ENCODE data around the gene SLC1A2.

SLC1A2 gene

GRCh38 chr11:35293699-35294098 is 125.7 kb downstream of the SLC1A2 start:
- DNase-seq = no peak

GRCh38 chr11:35293035-35293434 is 126.3 kb downstream of the SLC1A2 start:
- DNase-seq = no peak

GRCh38 chr11:35292279-35292678 is 127.1 kb downstream of the SLC1A2 start:
- no peak for DNase-seq

GRCh38 chr11:35290876-35291275 is 128.5 kb downstream of the SLC1A2 start:
- DNase-seq = no peak

- no peak for DNase-seq
Observed at GRCh38 chr11:35289821-35290220, 129.5 kb downstream of the SLC1A2 start.

- DNase-seq = no peak
Observed at GRCh38 chr11:35288817-35289541, 130.4 kb downstream of the SLC1A2 start.

GRCh38 chr11:35288309-35288708 is 131.0 kb downstream of the SLC1A2 start:
- DNase-seq = no peak

GRCh38 chr11:35287344-35287890 is 131.9 kb downstream of the SLC1A2 start:
- DNase-seq = no peak

- DNase-seq = no peak
Observed at GRCh38 chr11:35286126-35286525, 133.2 kb downstream of the SLC1A2 start.

- DNase-seq = no peak
Observed at GRCh38 chr11:35285471-35285870, 133.9 kb downstream of the SLC1A2 start.

GRCh38 chr11:35282221-35282882 is 137.0 kb downstream of the SLC1A2 start:
- no peak for DNase-seq

GRCh38 chr11:35281169-35281688 is 138.1 kb downstream of the SLC1A2 start:
- DNase-seq = no peak

GRCh38 chr11:35280727-35281126 is 138.6 kb downstream of the SLC1A2 start:
- no peak for DNase-seq

GRCh38 chr11:35277827-35278226 is 141.5 kb downstream of the SLC1A2 start:
- no peak for DNase-seq

GRCh38 chr11:35276396-35277145 is 142.8 kb downstream of the SLC1A2 start:
- DNase-seq = no peak

- DNase-seq = no peak
Observed at GRCh38 chr11:35275786-35276170, 143.6 kb downstream of the SLC1A2 start.

GRCh38 chr11:35274909-35275785 is 144.2 kb downstream of the SLC1A2 start:
- DNase-seq = no peak

GRCh38 chr11:35272391-35272902 is 146.9 kb downstream of the SLC1A2 start:
- DNase-seq = no peak

GRCh38 chr11:35271031-35271430 is 148.3 kb downstream of the SLC1A2 start:
- no peak for DNase-seq

GRCh38 chr11:35270342-35270741 is 149.0 kb downstream of the SLC1A2 start:
- DNase-seq = no peak

- no peak for DNase-seq
Observed at GRCh38 chr11:35267504-35267903, 151.9 kb downstream of the SLC1A2 start.

Data from SW 1271 (cell line).